Activated gamma-delta T cell treated with Interleukin-2 at 50 U/mL for 16 hours (primary cell): ENCODE results near the gene PPCDC.

Source experiments
- DNase-seq: peaks from one replicate; pipeline ENCODE4 v3.0.0-alpha.2; 2020

Gene PPCDC, protein sequence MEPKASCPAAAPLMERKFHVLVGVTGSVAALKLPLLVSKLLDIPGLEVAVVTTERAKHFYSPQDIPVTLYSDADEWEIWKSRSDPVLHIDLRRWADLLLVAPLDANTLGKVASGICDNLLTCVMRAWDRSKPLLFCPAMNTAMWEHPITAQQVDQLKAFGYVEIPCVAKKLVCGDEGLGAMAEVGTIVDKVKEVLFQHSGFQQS

GRCh38 chr15:75023181-75023871 is at the start of gene PPCDC:
PPCDC (plus strand) TSS chr15:75023590; CDS start chr15:75028319, 4,729 bp downstream.
- peak; percentile 90 for DNase-seq

- no peak for DNase-seq
These were observed 47.2 kb upstream of the PPCDC start for GRCh38 chr15:74976159-74976558.

GRCh38 chr15:74977599-74977998 is 45.8 kb upstream of the PPCDC start:
- no peak for DNase-seq

- DNase-seq, result no peak
These were observed 45.3 kb upstream of the PPCDC start for GRCh38 chr15:74978077-74978476.

DNA sequence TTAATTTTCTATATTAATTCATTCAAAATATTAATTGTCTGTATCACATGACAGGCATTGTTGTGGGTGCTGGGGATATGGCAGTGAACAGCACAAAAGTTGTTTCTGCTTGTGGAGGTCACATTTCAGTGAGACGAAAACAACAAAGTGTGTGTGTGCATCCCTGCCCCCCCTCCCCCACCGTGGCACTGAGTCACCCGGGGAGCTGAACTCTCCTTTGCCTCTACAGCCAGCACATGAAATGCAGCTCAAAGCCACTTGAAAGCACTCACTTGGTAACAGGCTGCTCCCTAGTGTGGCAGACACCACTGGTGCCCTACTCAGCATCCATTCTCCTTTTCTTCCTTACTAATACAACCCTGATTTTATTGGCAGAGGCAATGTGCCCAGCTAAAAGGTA is 44.9 kb upstream of the PPCDC start:
- peak; percentile 62 for DNase-seq

GRCh38 chr15:74982183-74982582 is 41.2 kb upstream of the PPCDC start:
- no peak for DNase-seq

DNA sequence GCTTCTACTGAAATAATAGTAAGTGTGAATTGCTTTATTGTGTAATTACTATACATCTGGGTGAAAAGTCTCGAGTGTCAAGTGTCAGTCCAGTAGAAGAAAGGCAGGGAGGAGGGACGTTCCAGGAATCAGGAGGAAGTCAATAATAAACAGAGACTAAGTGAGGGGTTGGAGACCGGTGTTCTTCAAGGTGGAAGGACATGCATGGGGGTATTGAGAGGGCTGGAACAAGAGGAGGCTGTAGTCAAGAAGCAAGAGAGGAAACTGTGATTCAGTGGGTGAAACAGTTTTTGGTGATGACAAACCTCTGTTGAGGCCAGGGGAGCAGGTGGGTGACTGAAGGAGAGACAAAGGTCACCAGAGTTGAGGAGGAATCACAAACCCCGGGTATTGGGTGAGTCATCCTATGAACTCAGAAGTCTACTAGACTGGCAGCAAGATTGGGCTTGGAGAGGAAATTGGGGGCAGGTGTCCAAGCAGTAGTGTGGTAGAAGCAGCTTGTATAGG is 39.6 kb upstream of the PPCDC start:
- peak; percentile 8 for DNase-seq

DNA sequence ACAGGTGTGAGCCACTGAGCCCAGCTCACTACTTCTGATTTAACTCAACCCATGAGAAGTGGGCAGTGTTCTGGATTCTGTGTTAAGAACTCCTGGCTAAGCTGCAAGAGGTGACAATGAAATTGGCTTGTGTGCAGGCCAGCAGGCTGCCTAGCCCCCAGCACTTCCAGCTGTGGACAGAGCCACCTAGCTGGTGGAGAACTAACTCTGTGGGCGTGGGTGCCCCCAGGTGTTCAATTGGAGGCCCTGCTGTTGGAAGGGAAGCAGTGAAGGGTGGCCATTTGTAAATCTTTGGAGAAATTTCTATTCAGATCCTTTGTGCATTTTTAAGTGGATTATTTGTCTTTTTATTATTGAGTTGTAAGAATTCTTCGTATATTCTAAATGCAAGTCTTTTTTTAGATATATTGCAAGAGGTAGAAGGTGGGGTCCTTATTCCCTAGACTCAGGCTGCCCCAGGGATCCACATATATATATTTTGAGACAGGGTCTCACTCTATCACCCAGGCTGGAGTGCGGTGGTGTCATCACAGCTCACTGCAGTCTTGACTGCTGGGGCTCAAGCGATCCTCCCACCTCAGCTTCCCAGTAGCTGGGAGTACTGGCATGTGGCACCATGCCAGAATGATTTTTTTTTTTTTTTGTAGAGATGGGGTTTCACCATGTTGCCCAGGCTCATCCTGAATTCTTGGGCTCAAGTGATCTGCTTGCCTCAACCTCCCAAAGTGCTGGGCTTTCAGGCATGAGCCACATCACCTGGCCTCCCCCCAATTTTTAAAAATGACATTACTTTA is 35.2 kb upstream of the PPCDC start:
- DNase-seq, result peak; percentile 23

DNA sequence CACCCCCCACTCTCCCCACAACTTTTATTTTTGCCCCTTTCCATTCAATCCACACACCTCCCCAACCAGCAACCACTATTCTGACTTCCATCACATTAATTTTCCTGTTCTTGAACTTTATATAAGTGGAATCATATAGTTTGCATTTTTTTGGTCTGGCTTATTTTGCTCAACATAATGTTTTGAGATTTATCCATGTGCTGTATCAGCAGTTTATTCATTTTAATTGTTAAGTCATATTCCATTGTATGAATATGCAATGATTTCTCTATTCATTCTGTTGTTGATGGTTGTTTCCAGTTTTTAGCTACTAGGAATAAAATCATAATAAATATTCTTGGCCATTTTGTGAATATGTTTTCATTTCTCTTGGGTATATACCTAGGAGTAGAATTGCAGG is 33.9 kb upstream of the PPCDC start:
- DNase-seq, result no peak

DNA sequence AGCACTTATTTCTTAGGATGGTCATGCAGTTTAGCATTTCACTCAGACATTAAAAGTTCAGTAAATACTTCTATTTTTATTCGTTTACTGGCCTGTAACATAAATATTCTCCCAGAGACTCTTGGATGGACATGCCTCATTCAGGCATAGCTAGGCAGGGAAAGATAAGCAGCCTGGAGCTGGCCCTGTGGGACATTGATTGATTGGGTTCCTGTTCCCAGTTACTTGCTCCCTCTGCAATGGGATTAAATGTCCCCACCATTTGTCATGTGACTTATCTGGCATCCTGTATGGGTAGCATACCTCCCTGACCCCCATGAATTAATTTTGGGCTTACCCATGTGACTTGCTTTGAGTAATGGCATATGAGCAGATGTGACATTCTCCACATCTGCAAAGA is 30.8 kb upstream of the PPCDC start:
- DNase-seq, result no peak

DNA sequence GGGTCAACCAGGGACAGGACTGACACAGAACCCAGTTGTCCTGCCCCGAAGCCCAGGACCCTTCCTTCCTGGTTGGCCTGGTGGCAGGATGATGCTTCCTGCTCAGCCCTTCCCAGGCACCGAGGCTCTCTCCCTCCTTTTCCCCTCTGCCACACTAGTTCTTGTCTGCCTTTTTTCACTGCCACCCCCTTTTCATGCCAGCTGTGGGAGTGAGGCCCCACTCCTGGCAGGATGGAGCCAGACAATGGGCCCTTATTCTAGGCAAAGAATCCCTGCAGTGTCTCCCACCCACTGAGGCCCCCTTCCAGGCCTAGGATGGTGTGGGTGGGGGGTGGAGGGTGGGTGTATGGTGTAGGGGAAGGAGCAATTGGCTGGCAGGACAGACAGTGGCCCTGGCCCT is 29.2 kb upstream of the PPCDC start:
- DNase-seq, result no peak

DNA sequence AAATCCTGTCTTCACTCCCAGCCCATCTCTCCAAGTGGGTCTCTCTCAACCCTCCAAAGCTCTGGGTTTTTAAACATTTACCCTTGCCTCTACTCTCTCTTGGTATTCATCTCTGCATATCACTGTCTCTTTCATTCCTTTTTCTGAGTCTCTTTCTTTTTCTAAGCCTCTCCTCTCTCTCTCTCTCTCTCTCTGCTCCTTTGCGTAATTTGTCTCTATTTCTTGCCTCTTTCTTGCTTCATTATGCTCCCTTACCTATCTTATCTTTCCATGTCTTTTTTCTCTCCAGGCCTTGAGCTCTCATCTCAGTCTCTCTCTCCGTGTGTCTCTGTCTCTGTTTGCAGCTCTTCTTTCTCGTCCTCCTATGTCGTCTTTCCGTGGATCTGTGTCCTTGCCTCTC is 28.7 kb upstream of the PPCDC start:
- DNase-seq, result no peak

DNA sequence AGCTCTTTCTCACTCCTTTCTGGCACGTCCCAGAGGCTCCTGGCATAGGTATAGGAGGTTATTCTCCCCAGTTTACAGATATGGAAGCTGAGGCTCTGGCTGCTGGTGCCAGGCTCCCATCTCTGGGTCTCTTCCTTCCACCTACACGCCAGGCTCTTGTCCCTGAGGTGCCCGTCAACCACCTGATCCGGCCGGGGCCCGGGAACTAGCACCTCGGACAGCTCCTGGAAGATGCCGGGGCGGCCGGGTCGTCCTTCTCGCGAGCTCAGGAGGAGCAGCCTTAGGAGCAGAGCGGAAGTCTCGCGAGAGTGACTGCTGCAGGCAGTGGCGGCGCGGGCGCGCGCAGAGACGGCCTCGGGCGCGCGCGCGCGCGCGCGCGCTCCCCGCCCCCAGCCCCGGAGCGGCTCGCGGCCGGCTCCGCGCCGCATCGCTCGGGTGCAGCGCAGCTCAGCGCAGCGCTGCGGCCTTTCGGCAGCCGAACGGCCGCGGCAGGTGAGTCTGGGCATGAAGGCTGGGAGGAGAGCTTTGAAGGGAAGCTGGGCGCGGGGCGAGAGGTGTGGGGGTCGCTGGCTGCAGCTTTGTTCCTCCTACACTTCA is 28.1 kb upstream of the PPCDC start, which contains the start of gene SCAMP5:
Gene SCAMP5 (plus strand): TSS at position 382 of the 597 bp plus-strand sequence. CDS start 16,277 bp downstream, outside the sequence.
- DNase-seq, result peak; percentile 87

DNA sequence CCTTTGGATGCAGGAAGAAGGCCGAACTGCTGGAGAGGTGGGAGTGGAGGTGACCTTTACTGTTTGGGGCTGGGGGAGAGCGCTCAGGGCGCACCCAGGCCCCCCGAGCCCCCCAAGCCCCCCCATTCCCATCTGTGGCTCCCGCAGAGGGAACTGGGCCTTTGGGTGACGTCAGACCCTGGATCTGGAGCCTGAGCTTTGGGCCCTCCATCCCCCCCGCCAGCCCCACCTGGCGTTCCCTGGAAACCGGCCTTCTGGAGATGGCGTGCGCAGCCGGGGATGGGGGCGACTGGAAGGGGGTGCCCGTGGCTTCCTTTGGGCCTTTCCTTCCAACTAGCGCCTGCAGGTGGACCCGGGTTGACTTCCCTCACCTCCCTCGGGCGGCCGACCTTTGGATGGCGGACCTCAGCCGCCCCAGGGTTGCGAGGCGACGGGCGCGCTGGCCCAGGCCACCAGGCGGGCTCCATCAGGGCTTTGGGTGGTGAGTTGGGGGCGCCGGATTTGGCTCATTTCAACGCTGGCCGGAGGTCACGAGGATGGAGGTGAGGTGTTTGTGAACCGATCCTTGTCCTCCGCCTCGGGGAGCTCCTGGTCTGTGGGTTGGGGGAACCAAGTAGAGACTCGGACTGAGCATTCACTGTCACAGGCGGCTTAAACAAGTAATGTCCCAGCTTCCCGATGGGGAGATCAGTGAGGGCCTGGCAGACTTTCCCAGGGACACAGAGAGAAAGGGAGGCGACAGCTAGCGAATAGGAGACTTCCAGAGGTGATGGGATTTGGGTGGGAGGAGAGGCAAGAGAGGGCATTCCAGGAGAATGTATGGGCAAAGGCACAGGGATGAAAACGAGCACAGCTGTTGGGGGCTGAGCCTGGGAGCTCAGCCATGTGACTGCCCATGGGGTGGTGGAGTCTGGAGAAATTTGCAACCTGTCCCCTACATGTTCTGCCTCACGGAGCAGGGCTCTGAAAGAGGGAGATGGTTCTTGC is 27.3 kb upstream of the PPCDC start:
- no peak for DNase-seq

DNA sequence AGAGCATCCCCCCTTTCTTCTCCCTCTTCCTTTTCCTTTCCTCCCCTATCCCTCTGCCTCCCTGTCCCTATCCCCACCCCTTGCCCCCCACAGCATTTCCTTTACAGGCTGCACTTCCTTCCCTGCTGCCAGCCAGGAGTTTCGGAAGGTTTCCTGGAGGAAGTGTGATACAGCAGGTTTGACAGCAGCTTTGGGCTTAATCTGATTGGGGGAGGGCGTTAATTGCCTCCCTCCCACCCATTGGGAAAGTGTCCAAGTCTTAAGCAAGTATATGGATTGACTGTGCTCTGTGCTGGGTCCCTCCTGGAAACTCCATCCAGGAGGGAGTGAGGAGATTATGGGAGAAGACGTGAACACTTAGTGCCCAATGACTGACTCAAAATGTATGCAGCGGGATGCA is 26.2 kb upstream of the PPCDC start:
- DNase-seq, result no peak

DNA sequence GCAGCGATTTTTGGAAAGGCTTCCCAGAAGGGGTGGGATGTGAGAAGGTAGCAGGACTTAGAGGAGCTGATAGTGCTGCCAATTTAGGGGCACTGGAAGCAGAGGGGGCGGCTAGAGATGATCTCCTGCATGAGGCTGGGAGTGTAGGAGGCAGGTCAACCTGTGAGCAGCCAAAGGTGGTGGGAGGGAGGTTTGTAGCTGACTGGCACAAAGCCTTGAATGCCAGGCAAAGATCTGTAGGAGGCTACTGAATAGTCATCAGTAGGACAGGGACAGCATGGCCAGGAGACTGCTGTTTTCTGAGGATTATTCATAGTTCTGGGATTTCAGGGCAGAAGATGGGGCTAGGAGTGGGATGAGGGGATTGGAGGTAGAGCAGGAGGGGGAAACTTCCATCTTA is 25.8 kb upstream of the PPCDC start:
- DNase-seq, result no peak

GRCh38 chr15:75001310-75001709 is 22.1 kb upstream of the PPCDC start:
- no peak for DNase-seq

DNA sequence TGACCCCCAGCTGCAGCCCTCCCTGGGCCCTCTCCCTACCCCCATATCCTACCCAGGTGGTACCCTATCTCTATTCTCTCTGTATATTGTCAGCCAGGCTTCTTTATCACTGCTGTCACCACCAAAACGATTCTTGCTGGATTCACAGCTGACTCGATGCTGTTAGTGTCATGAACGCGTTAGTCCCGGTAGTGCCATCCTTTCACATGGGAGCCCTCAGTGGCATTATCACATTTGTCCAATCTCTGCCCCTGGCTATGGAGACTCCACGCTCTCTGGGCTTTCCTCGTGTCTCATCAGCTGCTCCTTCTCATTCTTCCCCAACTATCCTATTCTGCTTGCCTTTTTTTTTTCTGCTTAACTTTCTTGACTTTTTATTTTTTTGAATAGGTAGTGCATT is 21.0 kb upstream of the PPCDC start:
- DNase-seq, result no peak

- DNase-seq, result no peak
These were observed 16.2 kb upstream of the PPCDC start for GRCh38 chr15:75007216-75007615.

DNA sequence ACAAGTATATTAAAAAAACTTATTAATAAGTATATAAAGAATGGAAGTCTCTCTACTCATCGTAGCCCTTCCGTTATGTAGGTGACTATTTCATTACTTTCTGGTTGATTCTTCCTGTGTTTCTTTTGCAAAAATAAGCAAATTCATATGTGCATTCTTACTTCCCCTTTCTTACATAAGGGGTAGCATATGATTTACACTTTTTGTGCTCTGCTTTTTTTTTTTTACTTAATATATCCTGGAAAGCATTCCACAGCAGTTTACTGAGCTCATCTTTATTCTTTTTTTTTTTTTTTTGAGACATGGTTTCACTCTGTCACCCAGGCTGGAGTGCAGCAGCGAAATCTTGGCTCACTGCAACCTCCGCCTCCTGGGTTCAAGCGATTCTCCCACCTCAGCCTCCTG is 15.2 kb upstream of the PPCDC start:
- no peak for DNase-seq

- no peak for DNase-seq
These were observed 14.6 kb upstream of the PPCDC start for GRCh38 chr15:75008629-75009326.
